ENCODE data around the gene ADARB2.
A peak's percentile ranks its signal among the peaks of the same experiment; 100 is the strongest.

Gene ADARB2

DNA sequence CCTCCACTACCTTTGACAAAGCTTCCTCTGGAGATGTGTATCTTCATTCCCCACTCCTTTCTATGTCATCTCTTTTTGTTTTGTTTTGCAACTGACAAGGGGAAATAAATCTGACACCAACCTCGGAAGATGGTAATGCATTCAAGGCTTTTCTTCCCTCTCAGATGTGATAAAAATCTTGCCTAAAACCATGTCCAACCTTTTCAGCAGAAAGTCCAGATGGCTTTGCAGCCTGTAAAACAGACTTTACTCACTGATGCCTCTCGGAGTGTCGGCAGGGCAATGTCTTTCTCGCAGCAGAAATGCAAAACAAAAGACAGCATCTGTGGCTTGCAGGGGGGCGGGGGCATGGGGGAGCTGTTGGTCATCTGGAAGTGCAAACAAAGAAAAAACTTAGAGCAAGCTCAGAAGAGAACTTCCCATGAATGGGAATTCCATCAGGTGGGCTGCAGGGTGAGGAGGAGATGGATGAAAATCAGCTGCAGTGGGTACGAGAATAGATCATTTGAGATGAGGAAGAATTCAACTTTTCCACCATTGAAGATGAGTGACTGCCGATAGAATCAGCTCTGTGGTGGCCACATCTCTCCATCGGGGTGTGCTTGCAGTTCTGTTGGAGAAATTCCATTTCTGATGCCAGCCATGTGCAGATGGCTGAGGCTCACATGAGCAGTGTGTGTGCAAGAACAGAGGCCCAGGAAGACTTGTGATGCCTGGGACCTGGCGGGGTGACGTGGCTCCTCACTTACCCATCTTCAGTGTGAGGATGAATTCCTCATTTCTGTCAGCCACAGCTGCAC lies 443.5 kb downstream of the ADARB2 start:
- no peak overlapping the region for H3K9ac ChIP-seq (ENCODE audit: low read depth, low read length, poor library complexity)
- H3K14ac ChIP-seq (ENCODE audit: low read length): no peak overlapping the region
- no peak for DNase-seq (ENCODE audit: low spot score)
- peak overlapping the region; percentile 43 for H2BK12ac ChIP-seq (ENCODE audit: low read length)
- H3K18ac ChIP-seq (ENCODE audit: low read length): peak overlapping the region; percentile 74
- H3K4me2 ChIP-seq (ENCODE audit: insufficient read depth, low read length, poor library complexity, severe bottlenecking): peak overlapping the region; percentile 35
- H2BK15ac ChIP-seq (ENCODE audit: low read length): peak overlapping the region; percentile 28
- H3K27ac ChIP-seq (replicated peaks; ENCODE audit: low read length): peak overlapping the region; percentile 58
- H3K79me1 ChIP-seq (ENCODE audit: low read depth, low read length): no peaks in the 10 kb centered on the region
- H3K23ac ChIP-seq (ENCODE audit: low read depth, low read length, poor library complexity): peak overlapping the region; percentile 16
- peak overlapping the region; percentile 62 for H2BK5ac ChIP-seq (ENCODE audit: low read length)
- H2AFZ ChIP-seq (ENCODE audit: low read length): peak overlapping the region; percentile 64
- H3K9me3 ChIP-seq (replicated peaks in 1 of 2; ENCODE audit: control insufficient read depth in 2 of 2, insufficient read depth in 1 of 2, low read depth in 1 of 2, low read length in 2 of 2): no peaks in the 10 kb centered on the region
- no peak overlapping the region for H4K8ac ChIP-seq (ENCODE audit: low read depth, low read length)
- H3K4me1 ChIP-seq (ENCODE audit: control insufficient read depth in 2 of 2, insufficient read depth in 1 of 2, low read depth in 1 of 2, low read length in 2 of 2): peaks cover 9 to 30% of the 10 kb centered on the region in 2 donors
- H2AK5ac ChIP-seq (ENCODE audit: low read depth, low read length): peak overlapping the region; percentile 6
- peaks cover 0 to 10% (median 0%) of the 10 kb centered on the region in 3 experiments for H3K27me3 ChIP-seq (ENCODE audit: control insufficient read depth in 3 of 3, insufficient read depth in 3 of 3, low read depth in 1 of 3, low read length in 3 of 3)
- H3K36me3 ChIP-seq (replicated peaks in 1 of 2; ENCODE audit: control insufficient read depth in 2 of 2, insufficient read depth in 2 of 2, low read length in 2 of 2): no peaks in the 10 kb centered on the region
- peak overlapping the region; percentile 56 for H2BK120ac ChIP-seq (ENCODE audit: low read depth, low read length)
- peak overlapping the region; percentile 41 for H4K91ac ChIP-seq (ENCODE audit: low read depth, low read length, poor library complexity)
- H3K4me3 ChIP-seq (ENCODE audit: low read length in 2 of 2): no peak overlapping the region
- H3K4ac ChIP-seq (ENCODE audit: low read length): no peak overlapping the region
- WGBS, 2 donors (ENCODE audit: extremely low coverage in 2 of 2, insufficient read length in 2 of 2, insufficient replicate concordance in 1 of 2): no CpG with 5 or more reads among the region's 10 CpGs

DNA sequence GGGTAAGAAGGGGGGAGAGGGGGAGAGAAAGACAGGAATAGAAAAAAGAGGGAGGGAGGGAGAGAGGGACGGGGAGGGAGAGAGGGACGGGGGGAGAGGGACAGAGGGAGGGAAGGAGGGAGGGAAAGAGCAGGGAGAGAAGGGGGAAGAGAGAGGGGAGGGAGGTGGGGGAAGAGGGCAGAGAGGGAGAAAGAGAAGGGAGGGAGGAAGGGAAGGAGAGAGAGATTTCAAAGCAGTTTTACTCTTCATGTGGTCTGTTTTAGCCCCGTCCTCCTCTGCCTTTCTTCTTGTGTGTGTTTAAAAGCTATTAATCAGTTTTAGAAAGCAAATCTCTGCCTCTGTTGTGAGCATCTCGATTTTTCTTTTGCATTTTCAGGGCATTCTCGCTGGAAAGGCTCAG lies 444.2 kb downstream of the ADARB2 start:
- Histone ChIP-seq H3K4me1 (ENCODE audit: control insufficient read depth in 2 of 2, insufficient read depth in 1 of 2, low read depth in 1 of 2, low read length in 2 of 2) (peaks cover 9 to 29% of the 10 kb centered on the region in 2 donors), H3K27me3 (ENCODE audit: control insufficient read depth in 3 of 3, insufficient read depth in 3 of 3, low read depth in 1 of 3, low read length in 3 of 3) (peaks cover 0 to 10% (median 0%) of the 10 kb centered on the region in 3 experiments), H3K18ac (ENCODE audit: low read length) (no peak overlapping the region), H2BK120ac (ENCODE audit: low read depth, low read length) (no peak overlapping the region), H3K4me3 (ENCODE audit: low read length in 2 of 2) (no peak overlapping the region), H2AFZ (ENCODE audit: low read length) (peak overlapping the region; percentile 64), H3K36me3 (replicated peaks in 1 of 2; ENCODE audit: control insufficient read depth in 2 of 2, insufficient read depth in 2 of 2, low read length in 2 of 2) (no peaks in the 10 kb centered on the region), H4K91ac (ENCODE audit: low read depth, low read length, poor library complexity) (no peak overlapping the region), H3K27ac (replicated peaks; ENCODE audit: low read length) (peak overlapping the region; percentile 58), H2BK5ac (ENCODE audit: low read length) (no peak overlapping the region), H3K9me3 (replicated peaks in 1 of 2; ENCODE audit: control insufficient read depth in 2 of 2, insufficient read depth in 1 of 2, low read depth in 1 of 2, low read length in 2 of 2) (no peaks in the 10 kb centered on the region), H2BK12ac (ENCODE audit: low read length) (no peak overlapping the region), H3K9ac (ENCODE audit: low read depth, low read length, poor library complexity) (no peak overlapping the region), H4K8ac (ENCODE audit: low read depth, low read length) (no peak overlapping the region), H3K4ac (ENCODE audit: low read length) (no peak overlapping the region), H2BK15ac (ENCODE audit: low read length) (no peak overlapping the region), H3K23ac (ENCODE audit: low read depth, low read length, poor library complexity) (no peak overlapping the region), H2AK5ac (ENCODE audit: low read depth, low read length) (no peak overlapping the region), H3K14ac (ENCODE audit: low read length) (no peak overlapping the region), H3K4me2 (ENCODE audit: insufficient read depth, low read length, poor library complexity, severe bottlenecking) (peak overlapping the region; percentile 35), H3K79me1 (ENCODE audit: low read depth, low read length) (no peaks in the 10 kb centered on the region)
- no CpG with 5 or more reads among the region's 5 CpGs for WGBS, 2 donors (ENCODE audit: extremely low coverage in 2 of 2, insufficient read length in 2 of 2, insufficient replicate concordance in 1 of 2)
- no peak for DNase-seq (ENCODE audit: low spot score)

DNA sequence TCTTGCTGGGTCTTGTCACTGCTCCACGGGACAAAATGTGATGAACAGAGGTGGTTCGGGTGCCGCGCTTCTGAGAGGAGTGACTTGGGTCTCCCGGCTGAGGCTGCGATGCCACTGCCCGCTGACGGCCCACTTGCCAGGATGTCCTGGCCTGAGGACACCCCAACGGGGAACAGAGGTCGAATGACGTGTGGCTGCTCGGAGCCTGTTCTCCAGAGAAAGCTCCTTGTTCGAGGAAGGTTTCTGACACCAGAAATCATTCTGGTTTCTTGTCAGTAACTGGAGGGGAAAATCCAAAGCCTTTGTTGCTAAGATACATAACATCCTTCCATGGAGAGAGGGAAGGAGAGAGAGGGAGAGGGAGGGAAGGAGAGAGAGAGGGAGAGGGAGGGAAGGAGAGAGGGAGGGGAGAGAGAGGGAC lies 444.7 kb downstream of the ADARB2 start:
- no peak overlapping the region for H3K14ac ChIP-seq (ENCODE audit: low read length)
- no peak overlapping the region for H3K4ac ChIP-seq (ENCODE audit: low read length)
- peak overlapping the region; percentile 92 for H3K18ac ChIP-seq (ENCODE audit: low read length)
- H2BK15ac ChIP-seq (ENCODE audit: low read length): no peak overlapping the region
- no peaks in the 10 kb centered on the region for H3K9me3 ChIP-seq (replicated peaks in 1 of 2; ENCODE audit: control insufficient read depth in 2 of 2, insufficient read depth in 1 of 2, low read depth in 1 of 2, low read length in 2 of 2)
- peak overlapping the region; percentile 66 for H3K27ac ChIP-seq (replicated peaks; ENCODE audit: low read length)
- no CpG with 5 or more reads among the region's 13 CpGs for WGBS, 2 donors (ENCODE audit: extremely low coverage in 2 of 2, insufficient read length in 2 of 2, insufficient replicate concordance in 1 of 2)
- no peak overlapping the region for H2BK5ac ChIP-seq (ENCODE audit: low read length)
- H3K27me3 ChIP-seq (ENCODE audit: control insufficient read depth in 3 of 3, insufficient read depth in 3 of 3, low read depth in 1 of 3, low read length in 3 of 3): peaks cover 0 to 10% (median 0%) of the 10 kb centered on the region in 3 experiments
- H2BK12ac ChIP-seq (ENCODE audit: low read length): no peak overlapping the region
- DNase-seq (ENCODE audit: low spot score): no peak
- no peak overlapping the region for H3K4me3 ChIP-seq (ENCODE audit: low read length in 2 of 2)
- H3K79me1 ChIP-seq (ENCODE audit: low read depth, low read length): no peaks in the 10 kb centered on the region
- peak overlapping the region; percentile 91 for H2AK5ac ChIP-seq (ENCODE audit: low read depth, low read length)
- no peaks in the 10 kb centered on the region for H3K36me3 ChIP-seq (replicated peaks in 1 of 2; ENCODE audit: control insufficient read depth in 2 of 2, insufficient read depth in 2 of 2, low read length in 2 of 2)
- no peak overlapping the region for H3K9ac ChIP-seq (ENCODE audit: low read depth, low read length, poor library complexity)
- no peak overlapping the region for H2BK120ac ChIP-seq (ENCODE audit: low read depth, low read length)
- H2AFZ ChIP-seq (ENCODE audit: low read length): peak overlapping the region; percentile 63
- peak overlapping the region; percentile 80 for H4K91ac ChIP-seq (ENCODE audit: low read depth, low read length, poor library complexity)
- no peak overlapping the region for H3K4me2 ChIP-seq (ENCODE audit: insufficient read depth, low read length, poor library complexity, severe bottlenecking)
- H3K4me1 ChIP-seq (ENCODE audit: control insufficient read depth in 2 of 2, insufficient read depth in 1 of 2, low read depth in 1 of 2, low read length in 2 of 2): peaks cover 9 to 25% of the 10 kb centered on the region in 2 donors
- no peak overlapping the region for H4K8ac ChIP-seq (ENCODE audit: low read depth, low read length)
- H3K23ac ChIP-seq (ENCODE audit: low read depth, low read length, poor library complexity): no peak overlapping the region
